Measurements from ENCODE around the gene LRMDA.

LRMDA gene

GRCh38 chr10:76302481-76302880 is 871.1 kb downstream of the LRMDA start:
- DNase-seq, result no peak

- no peak for DNase-seq
These were observed 871.7 kb downstream of the LRMDA start for GRCh38 chr10:76302961-76303630.

- no peak for DNase-seq
These were observed 872.4 kb downstream of the LRMDA start for GRCh38 chr10:76303682-76304316.

- no peak for DNase-seq
These were observed 874.6 kb downstream of the LRMDA start for GRCh38 chr10:76305930-76306615.

GRCh38 chr10:76306856-76307255 is 875.4 kb downstream of the LRMDA start:
- DNase-seq, result no peak

- no peak for DNase-seq
These were observed 877.6 kb downstream of the LRMDA start for GRCh38 chr10:76309070-76309469.

GRCh38 chr10:76309741-76310587 is 878.5 kb downstream of the LRMDA start:
- no peak for DNase-seq

- DNase-seq, result no peak
These were observed 879.2 kb downstream of the LRMDA start for GRCh38 chr10:76310588-76311080.

GRCh38 chr10:76311752-76312636 is 880.6 kb downstream of the LRMDA start:
- DNase-seq, result no peak

- DNase-seq, result no peak
These were observed 883.8 kb downstream of the LRMDA start for GRCh38 chr10:76315240-76315639.

GRCh38 chr10:76316234-76316633 is 884.8 kb downstream of the LRMDA start:
- DNase-seq, result no peak

- no peak for DNase-seq
These were observed 885.7 kb downstream of the LRMDA start for GRCh38 chr10:76317078-76317477.

- no peak for DNase-seq
These were observed 886.8 kb downstream of the LRMDA start for GRCh38 chr10:76318211-76318610.

GRCh38 chr10:76319661-76320060 is 888.2 kb downstream of the LRMDA start:
- DNase-seq, result no peak

- no peak for DNase-seq
These were observed 892.9 kb downstream of the LRMDA start for GRCh38 chr10:76324283-76324682.

- DNase-seq, result no peak
These were observed 896.0 kb downstream of the LRMDA start for GRCh38 chr10:76327441-76327840.

- no peak for DNase-seq
These were observed 896.9 kb downstream of the LRMDA start for GRCh38 chr10:76328348-76328747.

- no peak for DNase-seq
These were observed 898.6 kb downstream of the LRMDA start for GRCh38 chr10:76329891-76330575.

- no peak for DNase-seq
These were observed 900.3 kb downstream of the LRMDA start for GRCh38 chr10:76331742-76332141.

GRCh38 chr10:76333326-76333725 is 901.9 kb downstream of the LRMDA start:
- no peak for DNase-seq

- no peak for DNase-seq
These were observed 902.4 kb downstream of the LRMDA start for GRCh38 chr10:76333796-76334195.

All from activated CD8-positive, alpha-beta memory T cell treated with anti-CD3 and anti-CD28 coated beads for 24 hours (primary cell).